Endothelial cell of umbilical vein (primary cell): Measurements from ENCODE around the gene NPY. TPM values are rescaled to one million over a fixed set of nuclear protein-coding genes. Genes with fewer than 3 reads are reported as not detected.

Source experiments
- BruUV-seq: library from RNA; stranded (reverse); fragments of 400-500 nt; replicated peaks from 2 replicates; lab custom pipeline; 2021; lab: Mats Ljungman, UMichigan
- CTCF ChIA-PET: fragments of 300-600, 350-600 bp; sonication (Branson Sonifier 250); formaldehyde crosslinking; loops from one replicate; lab custom pipeline; 2021; ENCODE audit warnings: antibody characterized with exemption, inconsistent platforms; lab: Charles Lee
- POLR2A ChIA-PET: fragments of 300-600, 350-600 bp; sonication (Branson Sonifier 250); formaldehyde crosslinking; loops from one replicate; lab custom pipeline; 2021; ENCODE audit warnings: antibody characterized with exemption, inconsistent platforms; lab: Charles Lee
- DNase-seq: peaks from one replicate; pipeline ENCODE4 v3.0.0-alpha.2; 2011; ENCODE audit warnings: low read depth, low spot score
- FAIRE-seq: peaks from 2 replicates; lab custom pipeline; 2011; peaks lifted over from hg19 to GRCh38; lab: Jason Lieb, UNC
- H2AFZ ChIP-seq: 2 replicates; pipeline ENCODE4 v1.6.0; 2012; ENCODE audit warnings: low read depth, low read length, control low read depth, inconsistent platforms
- H3K27ac ChIP-seq: 2 replicates; pipeline ENCODE4 v1.5.1; 2011; ENCODE audit warnings: low read depth, mild to moderate bottlenecking, control low read depth, low read length, moderate library complexity; ENCODE audit not compliant: insufficient read depth
- H3K27me3 ChIP-seq, 2 experiments: 2 replicates each; pipeline versions ENCODE4 v1.6.0 to v1.6.1; 2011; ENCODE audit warnings: low read length in 2 of 2, mixed read lengths in 1 of 2; ENCODE audit not compliant: control insufficient read depth in 2 of 2, insufficient read depth in 2 of 2
- H3K36me3 ChIP-seq, 2 experiments: 2 replicates in 1 of 2; 3 replicates in 1 of 2; pipeline ENCODE4 v1.5.1; 2011; ENCODE audit warnings: low read length in 2 of 2, mild to moderate bottlenecking in 1 of 2, moderate library complexity in 1 of 2; ENCODE audit not compliant: control insufficient read depth in 2 of 2, insufficient read depth in 2 of 2; ENCODE audit errors: extremely low read depth in 1 of 2
- H3K4me1 ChIP-seq: 3 replicates; pipeline ENCODE4 v1.5.1; 2011; ENCODE audit warnings: mild to moderate bottlenecking, low read length; ENCODE audit not compliant: control insufficient read depth, insufficient read depth; ENCODE audit errors: extremely low read depth
- H3K4me2 ChIP-seq: 2 replicates; pipeline ENCODE4 v1.6.1; 2011; ENCODE audit warnings: low read length, control low read depth, mixed read lengths; ENCODE audit not compliant: insufficient read depth
- H3K4me3 ChIP-seq, 3 experiments: fragments of 200-600 bp in 1 of 3; sonication (generic), shearing (Covaris generic) in 1 of 3; replicated peaks in 1 of 3; 2 replicates each; pipeline ENCODE4 v1.5.1; 2011 to 2016; ENCODE audit warnings: control low read depth in 3 of 3, low read length in 3 of 3, mild to moderate bottlenecking in 2 of 3, inconsistent platforms in 1 of 3, low read depth in 1 of 3, moderate library complexity in 1 of 3; ENCODE audit not compliant: insufficient read depth in 1 of 3
- H3K79me2 ChIP-seq: 2 replicates; pipeline ENCODE4 v1.6.0; 2012; ENCODE audit warnings: low read length, inconsistent platforms; ENCODE audit not compliant: control insufficient read depth, insufficient read depth
- H3K9ac ChIP-seq: replicated peaks from 2 replicates; pipeline ENCODE3; 2011; ENCODE audit warnings: low read length, control low read depth; ENCODE audit not compliant: insufficient read depth; ENCODE audit errors: extremely low read depth
- H3K9me1 ChIP-seq: replicated peaks from 3 replicates; pipeline ENCODE4 v1.6.0; 2011; ENCODE audit warnings: mild to moderate bottlenecking, low read length; ENCODE audit not compliant: control insufficient read depth, insufficient read depth; ENCODE audit errors: extremely low read depth
- H3K9me3 ChIP-seq: replicated peaks from 2 replicates; pipeline ENCODE4 v1.5.1; 2012; ENCODE audit warnings: low read length, inconsistent platforms; ENCODE audit not compliant: control insufficient read depth, insufficient read depth
- H4K20me1 ChIP-seq: replicated peaks from 2 replicates; pipeline ENCODE3; 2011; ENCODE audit warnings: mild to moderate bottlenecking, low read length; ENCODE audit not compliant: control insufficient read depth, insufficient read depth; ENCODE audit errors: extremely low read depth
- CTCF ChIP-seq, 2 donors: IDR thresholded peaks; 1 replicate in 1 of 2; 2 replicates in 1 of 2; pipeline ENCODE4 v1.5.1; 2011; ENCODE audit warnings: low read length in 2 of 2, mild to moderate bottlenecking in 2 of 2, moderate library complexity in 2 of 2, control low read depth in 1 of 2, inconsistent platforms in 1 of 2, low read depth in 1 of 2; ENCODE audit not compliant: insufficient read depth in 1 of 2; ENCODE audit errors: extremely low read depth in 1 of 2
- EZH2 ChIP-seq: IDR thresholded peaks from 2 replicates; pipeline ENCODE4 v1.6.1; 2012; ENCODE audit warnings: borderline replicate concordance, low read depth, mild to moderate bottlenecking, moderate library complexity, low read length, inconsistent platforms; ENCODE audit not compliant: severe bottlenecking
- FOS ChIP-seq: IDR thresholded peaks from 2 replicates; pipeline ENCODE4 v1.6.1; 2011; ENCODE audit warnings: mild to moderate bottlenecking, low read length, moderate library complexity, borderline replicate concordance; ENCODE audit not compliant: insufficient read depth
- GATA2 ChIP-seq: IDR thresholded peaks from 2 replicates; pipeline ENCODE4 v1.7.0; 2011; ENCODE audit warnings: low read depth, mild to moderate bottlenecking, moderate library complexity, mixed read lengths, low read length; ENCODE audit not compliant: insufficient read length, insufficient read depth
- JUN ChIP-seq: IDR thresholded peaks from 2 replicates; pipeline ENCODE4 v1.6.1; 2011; ENCODE audit warnings: borderline replicate concordance, low read depth; ENCODE audit not compliant: insufficient read length, insufficient read depth
- MYC ChIP-seq: IDR thresholded peaks from one replicate; pipeline ENCODE4 v1.6.1; 2011; ENCODE audit warnings: mild to moderate bottlenecking, low read depth, low read length
- POLR2A ChIP-seq: IDR thresholded peaks from 2 replicates; pipeline ENCODE4 v1.6.1; 2012; ENCODE audit warnings: low read depth, mild to moderate bottlenecking, control low read depth, low read length
- POLR2AphosphoS5 ChIP-seq: IDR thresholded peaks from 2 replicates; pipeline ENCODE4 v1.6.1; 2012; ENCODE audit warnings: low read depth, mild to moderate bottlenecking, control low read depth, low read length, moderate library complexity; ENCODE audit not compliant: insufficient read depth
- dilution Hi-C: fragments of 300-500 bp; cut with MboI; formaldehyde crosslinking; loops from one replicate; pipeline ENCODE4 v1.15.0; 2019; ENCODE audit warnings: low sequenced_read_pairs; ENCODE audit not compliant: extremely low pct_ligation_motif_present
- intact Hi-C: fragments of 100-400 bp; cut with micrococcal nuclease; formaldehyde crosslinking; loops from one replicate; pipeline ENCODE4 v1.10.0; 2022
- polyA plus RNA-seq, 4 experiments: library from polyadenylated mRNA; depleted of rRNA in 3 of 4; stranded (reverse) in 3 of 4; unstranded in 1 of 4; fragments of >200 nt; gene quantifications; 2 replicates each; pipeline versions ENCODE4 v1.2.1 to v1.2.3, GENCODE V29; 2011 to 2012; ENCODE audit warnings: missing spikeins in 1 of 4
- total RNA-seq: library from RNA; stranded (reverse); gene quantifications from 2 replicates; pipeline ENCODE4 v1.2.3, GENCODE V29; 2021
- TF ChIP-seq, protein P1 (sequence below): IDR thresholded peaks from 2 replicates; pipeline ENCODE4 v1.6.1; 2011; ENCODE audit not compliant: insufficient read depth, insufficient read length

Gene NPY
- total and polyA plus RNA-seq, 2 donors (not counting 3 experiments of a cell fraction or from before 2014, with no cell fraction given), result not detected

DNA sequence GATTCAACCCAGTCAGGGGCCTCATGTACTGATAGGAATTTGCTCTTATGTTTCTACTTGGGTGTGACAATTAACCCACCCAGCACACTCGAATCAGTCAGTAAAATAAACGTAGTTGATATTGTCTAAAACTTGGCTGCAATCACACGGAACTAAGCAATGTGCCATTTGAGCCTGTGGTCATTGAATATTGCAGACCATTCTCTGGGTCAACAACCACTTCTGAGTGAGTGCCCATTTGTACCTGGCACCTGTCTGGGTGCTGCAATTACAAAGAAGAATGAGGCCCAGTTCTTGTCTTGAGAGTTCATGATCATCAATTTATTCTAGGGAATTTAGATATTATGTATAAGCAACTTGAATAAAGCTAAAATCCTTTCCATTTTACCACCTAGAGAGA is 29.8 kb downstream of the NPY start:
- H3K4me3 ChIP-seq, result no peak overlapping the region
- H4K20me1 ChIP-seq, result no peaks in the 10 kb centered on the region
- H3K9me3 ChIP-seq, result no peaks in the 10 kb centered on the region
- BruUV-seq, result no TSS peak
- H2AFZ ChIP-seq, result no peak overlapping the region
- intact Hi-C loops, result no loop called here
- dilution Hi-C loops, result no loop called here
- POLR2A ChIA-PET, result no interaction called here
- no peak overlapping the region for H3K4me2 ChIP-seq
- no peaks in the 10 kb centered on the region for H3K9me1 ChIP-seq
- H3K9ac ChIP-seq, result no peak overlapping the region
- H3K79me2 ChIP-seq, result no peaks in the 10 kb centered on the region
- no peak for DNase-seq
- H3K27me3 ChIP-seq, result no peaks in the 10 kb centered on the region
- H3K36me3 ChIP-seq, result no peaks in the 10 kb centered on the region
- no peaks in the 10 kb centered on the region for H3K4me1 ChIP-seq
- FAIRE-seq, result no peak
- no peak overlapping the region for H3K27ac ChIP-seq
- CTCF ChIA-PET, result no interaction called here
- no peak for TF ChIP-seq CTCF (IDR thresholded peaks at IDR 0.05; ENCODE audit: extremely low read depth in 1 of 2, insufficient read depth in 1 of 2, low read depth in 1 of 2, low read length in 2 of 2)
- TF ChIP-seq POLR2A, result no peak
- no peak for TF ChIP-seq JUN
- TF ChIP-seq, protein P1, sequence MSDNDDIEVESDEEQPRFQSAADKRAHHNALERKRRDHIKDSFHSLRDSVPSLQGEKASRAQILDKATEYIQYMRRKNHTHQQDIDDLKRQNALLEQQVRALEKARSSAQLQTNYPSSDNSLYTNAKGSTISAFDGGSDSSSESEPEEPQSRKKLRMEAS, result no peak
- no peak for TF ChIP-seq GATA2
- no peak for TF ChIP-seq MYC
- TF ChIP-seq FOS, result no peak
- TF ChIP-seq EZH2, result no peak
- TF ChIP-seq POLR2AphosphoS5, result no peak
